PFSK-1 (cell line): Measurements from ENCODE around the gene KIFAP3.

Source experiments
- FOXP2 ChIP-seq: optimal IDR thresholded peaks from 2 replicates; pipeline ENCODE3; 2011; ENCODE audit warnings: borderline replicate concordance, control low read depth, inconsistent platforms; ENCODE audit not compliant: insufficient read depth; ENCODE audit errors: extremely low read length, extremely low read depth
- POLR2AphosphoS5 ChIP-seq: IDR thresholded peaks from 2 replicates; pipeline ENCODE4 v1.6.1; 2012; ENCODE audit warnings: low read depth, mild to moderate bottlenecking, control low read depth, low read length, moderate library complexity
- SIN3A ChIP-seq: IDR thresholded peaks from 2 replicates; pipeline ENCODE4 v1.6.1; 2012; ENCODE audit warnings: mild to moderate bottlenecking, low read length, moderate library complexity, borderline replicate concordance; ENCODE audit not compliant: insufficient read depth
- TAF1 ChIP-seq: IDR thresholded peaks from 2 replicates; pipeline ENCODE4 v1.6.1; 2012; ENCODE audit warnings: low read length, control low read depth, borderline replicate concordance; ENCODE audit not compliant: insufficient read depth
- TF ChIP-seq, protein P1 (sequence below), 2 experiments: IDR thresholded peaks; 2 replicates each; pipeline versions ENCODE4 v1.6.1 to v1.8.0; 2011 to 2012; ENCODE audit warnings: low read depth in 2 of 2, low read length in 2 of 2, control low read depth in 1 of 2, inconsistent platforms in 1 of 2, mild to moderate bottlenecking in 1 of 2, moderate library complexity in 1 of 2; ENCODE audit not compliant: insufficient read depth in 1 of 2

DNA sequence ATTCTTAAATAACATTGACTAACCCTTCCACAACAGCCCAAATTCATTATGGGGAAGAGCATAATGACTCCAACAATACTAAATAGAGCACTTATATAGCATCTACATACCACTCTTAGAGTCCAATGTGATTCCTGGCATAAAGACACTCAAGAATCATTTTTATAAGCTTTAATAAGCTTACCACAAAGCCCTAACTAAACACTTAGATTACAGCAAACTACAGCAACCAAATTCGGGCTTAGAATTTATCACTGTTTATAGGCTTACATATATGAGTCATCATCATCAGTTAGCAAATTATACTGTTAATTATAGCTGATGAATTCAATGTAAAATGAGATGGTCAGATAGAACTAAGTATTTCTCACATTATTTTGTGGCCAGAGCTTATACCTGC, 188.1 kb downstream of the KIFAP3 start:
- TF ChIP-seq, protein P1, sequence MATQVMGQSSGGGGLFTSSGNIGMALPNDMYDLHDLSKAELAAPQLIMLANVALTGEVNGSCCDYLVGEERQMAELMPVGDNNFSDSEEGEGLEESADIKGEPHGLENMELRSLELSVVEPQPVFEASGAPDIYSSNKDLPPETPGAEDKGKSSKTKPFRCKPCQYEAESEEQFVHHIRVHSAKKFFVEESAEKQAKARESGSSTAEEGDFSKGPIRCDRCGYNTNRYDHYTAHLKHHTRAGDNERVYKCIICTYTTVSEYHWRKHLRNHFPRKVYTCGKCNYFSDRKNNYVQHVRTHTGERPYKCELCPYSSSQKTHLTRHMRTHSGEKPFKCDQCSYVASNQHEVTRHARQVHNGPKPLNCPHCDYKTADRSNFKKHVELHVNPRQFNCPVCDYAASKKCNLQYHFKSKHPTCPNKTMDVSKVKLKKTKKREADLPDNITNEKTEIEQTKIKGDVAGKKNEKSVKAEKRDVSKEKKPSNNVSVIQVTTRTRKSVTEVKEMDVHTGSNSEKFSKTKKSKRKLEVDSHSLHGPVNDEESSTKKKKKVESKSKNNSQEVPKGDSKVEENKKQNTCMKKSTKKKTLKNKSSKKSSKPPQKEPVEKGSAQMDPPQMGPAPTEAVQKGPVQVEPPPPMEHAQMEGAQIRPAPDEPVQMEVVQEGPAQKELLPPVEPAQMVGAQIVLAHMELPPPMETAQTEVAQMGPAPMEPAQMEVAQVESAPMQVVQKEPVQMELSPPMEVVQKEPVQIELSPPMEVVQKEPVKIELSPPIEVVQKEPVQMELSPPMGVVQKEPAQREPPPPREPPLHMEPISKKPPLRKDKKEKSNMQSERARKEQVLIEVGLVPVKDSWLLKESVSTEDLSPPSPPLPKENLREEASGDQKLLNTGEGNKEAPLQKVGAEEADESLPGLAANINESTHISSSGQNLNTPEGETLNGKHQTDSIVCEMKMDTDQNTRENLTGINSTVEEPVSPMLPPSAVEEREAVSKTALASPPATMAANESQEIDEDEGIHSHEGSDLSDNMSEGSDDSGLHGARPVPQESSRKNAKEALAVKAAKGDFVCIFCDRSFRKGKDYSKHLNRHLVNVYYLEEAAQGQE (IDR thresholded peaks at IDR 0.05; ENCODE audit: insufficient read depth in 1 of 2, low read depth in 2 of 2, low read length in 2 of 2), result no peak
- TF ChIP-seq SIN3A (no peak), POLR2AphosphoS5 (no peak), TAF1 (no peak), FOXP2 (no peak)
